Trophoblast cell (in vitro differentiated cells and primary cell): ENCODE results near the gene TAOK1.

Experiments
- DNase-seq, 2 donors: peaks; one replicate each; pipeline ENCODE4 v3.0.0-alpha.2; 2016
- H2AFZ ChIP-seq: 2 replicates; pipeline ENCODE4 v1.6.1; 2013; ENCODE audit warnings: low read length, moderate library complexity, mild to moderate bottlenecking; ENCODE audit not compliant: insufficient read depth, poor library complexity
- H2AK5ac ChIP-seq: 2 replicates; pipeline ENCODE4 v1.6.1; 2013; ENCODE audit warnings: mild to moderate bottlenecking, low read length
- H2BK120ac ChIP-seq: 2 replicates; pipeline ENCODE4 v1.6.1; 2013; ENCODE audit warnings: low read length, mild to moderate bottlenecking, moderate library complexity; ENCODE audit not compliant: insufficient read depth, poor library complexity
- H2BK12ac ChIP-seq: 2 replicates; pipeline ENCODE4 v1.6.1; 2013; ENCODE audit warnings: mild to moderate bottlenecking, low read length, moderate library complexity
- H2BK5ac ChIP-seq: 2 replicates; pipeline ENCODE4 v1.6.1; 2013; ENCODE audit warnings: low read length, low read depth, moderate library complexity, mild to moderate bottlenecking; ENCODE audit not compliant: poor library complexity
- H3K14ac ChIP-seq: 2 replicates; pipeline ENCODE4 v1.6.1; 2013; ENCODE audit warnings: mild to moderate bottlenecking, low read length
- H3K18ac ChIP-seq: 2 replicates; pipeline ENCODE4 v1.6.1; 2013; ENCODE audit warnings: mild to moderate bottlenecking, low read length
- H3K23ac ChIP-seq: 2 replicates; pipeline ENCODE4 v1.6.1; 2013; ENCODE audit warnings: low read length
- H3K27ac ChIP-seq: 2 replicates; pipeline ENCODE4 v1.5.1; 2013; ENCODE audit warnings: low read depth, mild to moderate bottlenecking, inconsistent platforms, low read length, moderate library complexity
- H3K27me3 ChIP-seq: 2 replicates; pipeline ENCODE4 v1.6.1; 2013; ENCODE audit warnings: inconsistent platforms, mild to moderate bottlenecking, low read length, moderate library complexity; ENCODE audit not compliant: insufficient read depth
- H3K36me3 ChIP-seq, 2 experiments: 1 replicate in 1 of 2; 2 replicates in 1 of 2; pipeline ENCODE4 v1.6.1; 2013; ENCODE audit warnings: low read length in 2 of 2, mild to moderate bottlenecking in 2 of 2, moderate library complexity in 1 of 2; ENCODE audit not compliant: insufficient read depth in 2 of 2, control insufficient read depth in 1 of 2
- H3K4ac ChIP-seq: 2 replicates; pipeline ENCODE4 v1.6.1; 2013; ENCODE audit warnings: low read depth, mild to moderate bottlenecking, low read length, moderate library complexity
- H3K4me1 ChIP-seq, 2 experiments: 1 replicate in 1 of 2; 2 replicates in 1 of 2; pipeline ENCODE4 v1.6.1; 2013; ENCODE audit warnings: low read length in 2 of 2, mild to moderate bottlenecking in 2 of 2, moderate library complexity in 1 of 2; ENCODE audit not compliant: insufficient read depth in 2 of 2, control insufficient read depth in 1 of 2
- H3K4me2 ChIP-seq: 2 replicates; pipeline ENCODE4 v1.6.1; 2013; ENCODE audit warnings: inconsistent platforms, mild to moderate bottlenecking, low read length, moderate library complexity
- H3K4me3 ChIP-seq: 2 replicates; pipeline ENCODE4 v1.5.1; 2013; ENCODE audit warnings: mild to moderate bottlenecking, low read depth, low read length, inconsistent platforms
- H3K79me1 ChIP-seq: one replicate; pipeline ENCODE4 v1.6.1; 2013; ENCODE audit warnings: low read length
- H3K79me2 ChIP-seq: 2 replicates; pipeline ENCODE4 v1.6.1; 2013; ENCODE audit warnings: low read length, mild to moderate bottlenecking; ENCODE audit not compliant: control insufficient read depth, insufficient read depth, poor library complexity
- H3K9ac ChIP-seq: 2 replicates; pipeline ENCODE4 v1.6.1; 2013; ENCODE audit warnings: mild to moderate bottlenecking, low read length
- H3K9me3 ChIP-seq: 2 replicates; pipeline ENCODE4 v1.6.1; 2013; ENCODE audit warnings: low read depth, mild to moderate bottlenecking, control low read depth, inconsistent platforms, low read length; ENCODE audit not compliant: insufficient read depth
- H4K12ac ChIP-seq: 2 replicates; pipeline ENCODE4 v1.6.1; 2013; ENCODE audit warnings: low read depth, mild to moderate bottlenecking, low read length, moderate library complexity
- H4K8ac ChIP-seq: 2 replicates; pipeline ENCODE4 v1.6.1; 2013; ENCODE audit warnings: low read depth, mild to moderate bottlenecking, low read length, moderate library complexity
- H4K91ac ChIP-seq: one replicate; pipeline ENCODE4 v1.6.1; 2013; ENCODE audit warnings: low read depth, mild to moderate bottlenecking, low read length, moderate library complexity
- WGBS: extraction: QIAGEN DNeasy Blood & Tissue Kit; methylation state at CpG from one replicate; pipeline ENCODE4 v1.1.7; 2013; ENCODE audit warnings: missing lambda C conversion rate; ENCODE audit not compliant: insufficient read length, insufficient coverage; ENCODE audit errors: extremely low coverage; 5-methylcytosine and 5-hydroxymethylcytosine counted together

TAOK1 gene

DNA sequence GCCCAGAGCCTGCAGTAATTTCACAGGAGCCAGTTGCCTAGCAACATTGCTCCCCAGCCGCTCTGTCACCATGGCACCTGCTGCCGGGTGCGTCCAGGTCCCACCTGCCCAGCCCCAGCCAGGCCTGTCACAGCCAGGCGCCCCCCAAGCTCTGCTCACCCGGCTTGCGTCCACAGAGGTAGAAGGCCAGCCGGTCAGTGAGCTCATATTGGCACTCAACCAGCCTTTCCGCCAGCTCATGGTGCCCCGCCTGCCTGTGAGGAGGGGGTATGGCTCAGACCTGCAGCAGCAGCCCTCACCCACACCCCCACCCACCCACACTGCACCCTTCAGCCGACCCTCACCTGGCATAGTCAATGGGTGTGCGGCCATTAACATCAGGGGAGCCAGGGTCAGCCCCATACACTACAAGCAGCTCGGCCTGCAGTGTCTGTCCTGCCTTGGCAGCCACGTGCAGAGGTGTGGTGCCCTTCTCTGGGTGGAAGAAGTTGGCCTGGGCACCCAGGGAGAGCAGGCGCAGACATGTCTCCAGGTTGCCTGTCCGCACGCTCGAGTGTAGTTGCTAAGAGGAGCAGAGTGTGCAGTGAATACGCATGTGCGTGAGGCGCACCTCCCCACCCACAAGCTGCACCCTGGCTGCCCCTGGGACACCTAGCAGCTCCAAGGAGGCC lies 191.6 kb downstream of the TAOK1 start:
- H3K14ac ChIP-seq: no peak overlapping the region
- H2BK5ac ChIP-seq: no peak overlapping the region
- peaks cover 2 to 7% of the 10 kb centered on the region in 2 experiments for H3K4me1 ChIP-seq
- WGBS: no CpG with 5 or more reads among the region's 20 CpGs
- H4K8ac ChIP-seq: no peak overlapping the region
- no peaks in the 10 kb centered on the region for H3K27me3 ChIP-seq
- H4K91ac ChIP-seq: no peak overlapping the region
- no peak overlapping the region for H3K23ac ChIP-seq
- H4K12ac ChIP-seq: no peak overlapping the region
- H3K18ac ChIP-seq: no peak overlapping the region
- H3K4me3 ChIP-seq: no peak overlapping the region
- no peak overlapping the region for H3K9ac ChIP-seq
- no peak overlapping the region for H2AK5ac ChIP-seq
- no peak overlapping the region for H2AFZ ChIP-seq
- H2BK12ac ChIP-seq: no peak overlapping the region
- peaks cover 44 to 51% of the 10 kb centered on the region in 2 experiments for H3K36me3 ChIP-seq
- H3K79me2 ChIP-seq: no peaks in the 10 kb centered on the region
- DNase-seq: no peak
- no peaks in the 10 kb centered on the region for H3K9me3 ChIP-seq
- H3K4me2 ChIP-seq: no peak overlapping the region
- H3K27ac ChIP-seq: no peak overlapping the region
- no peaks in the 10 kb centered on the region for H3K79me1 ChIP-seq
- no peak overlapping the region for H3K4ac ChIP-seq
- H2BK120ac ChIP-seq: no peak overlapping the region

DNA sequence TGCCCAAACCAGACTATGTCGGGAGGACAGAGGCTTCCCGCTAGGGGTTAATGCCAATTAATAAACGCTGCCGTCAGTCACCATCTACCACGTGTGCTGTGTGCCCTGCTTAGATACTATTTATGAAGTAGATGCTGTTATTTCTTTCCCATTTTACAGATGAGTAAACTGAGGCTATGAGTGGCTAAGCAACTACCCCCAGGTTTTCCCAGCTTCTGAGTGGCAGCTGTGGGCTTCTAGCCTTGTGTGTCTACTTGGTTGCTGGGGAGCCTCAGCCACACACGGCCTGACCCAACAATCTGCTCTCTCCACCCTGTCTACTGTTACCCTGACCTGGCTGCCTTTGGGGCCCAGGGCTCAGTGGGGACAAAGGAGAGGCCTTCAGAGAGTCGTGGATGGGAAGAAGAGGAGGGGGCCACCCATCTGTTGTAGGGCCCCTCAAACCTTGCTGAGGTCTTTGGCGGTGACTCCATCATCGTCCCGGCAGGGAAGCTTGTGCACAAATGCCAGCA lies 192.1 kb downstream of the TAOK1 start:
- no peaks in the 10 kb centered on the region for H3K79me1 ChIP-seq
- H3K4me2 ChIP-seq: no peak overlapping the region
- no peak overlapping the region for H2BK120ac ChIP-seq
- peaks cover 2 to 7% of the 10 kb centered on the region in 2 experiments for H3K4me1 ChIP-seq
- H2AFZ ChIP-seq: no peak overlapping the region
- no peak overlapping the region for H3K9ac ChIP-seq
- H4K12ac ChIP-seq: no peak overlapping the region
- no peaks in the 10 kb centered on the region for H3K9me3 ChIP-seq
- H3K79me2 ChIP-seq: no peaks in the 10 kb centered on the region
- no peak for DNase-seq
- no peak overlapping the region for H3K18ac ChIP-seq
- H4K8ac ChIP-seq: no peak overlapping the region
- no peak overlapping the region for H2BK12ac ChIP-seq
- H2BK5ac ChIP-seq: no peak overlapping the region
- no CpG with 5 or more reads among the region's 10 CpGs for WGBS
- no peak overlapping the region for H3K27ac ChIP-seq
- peaks cover 38 to 46% of the 10 kb centered on the region in 2 experiments for H3K36me3 ChIP-seq
- no peak overlapping the region for H3K4me3 ChIP-seq
- H4K91ac ChIP-seq: no peak overlapping the region
- H3K23ac ChIP-seq: no peak overlapping the region
- H3K4ac ChIP-seq: no peak overlapping the region
- no peak overlapping the region for H3K14ac ChIP-seq
- H3K27me3 ChIP-seq: no peaks in the 10 kb centered on the region
- H2AK5ac ChIP-seq: no peak overlapping the region

DNA sequence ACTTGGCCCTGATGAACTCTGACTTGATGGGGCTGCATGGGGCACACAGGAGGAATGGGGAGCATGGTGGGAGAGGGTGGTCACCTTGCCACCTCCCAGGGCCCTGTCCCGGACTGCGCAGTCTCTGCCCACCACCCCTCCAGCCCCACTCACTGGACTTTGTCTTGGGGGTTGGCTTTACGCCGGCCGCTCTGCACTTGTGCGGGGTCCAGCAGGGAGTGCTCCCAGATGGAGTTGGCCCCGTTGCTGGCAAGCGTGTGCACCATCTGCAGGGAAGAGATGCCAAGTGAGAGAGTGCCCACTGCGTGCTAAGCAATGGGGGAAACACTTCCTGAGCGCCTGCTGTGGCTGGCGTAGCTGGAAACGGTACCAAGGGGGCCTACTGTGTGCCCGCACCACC lies 192.6 kb downstream of the TAOK1 start:
- Histone ChIP-seq H3K9me3 (no peaks in the 10 kb centered on the region), H3K27ac (no peak overlapping the region), H2BK12ac (no peak overlapping the region), H3K36me3 (peaks cover 33 to 41% of the 10 kb centered on the region in 2 experiments), H3K18ac (no peak overlapping the region), H2BK5ac (no peak overlapping the region), H2AFZ (no peak overlapping the region), H4K12ac (no peak overlapping the region), H3K79me1 (no peaks in the 10 kb centered on the region), H3K4me2 (no peak overlapping the region), H3K14ac (no peak overlapping the region), H3K4me1 (peaks cover 2 to 7% of the 10 kb centered on the region in 2 experiments), H3K9ac (no peak overlapping the region), H2AK5ac (no peak overlapping the region), H2BK120ac (no peak overlapping the region), H4K91ac (no peak overlapping the region), H3K4me3 (no peak overlapping the region), H3K4ac (no peak overlapping the region), H4K8ac (no peak overlapping the region), H3K27me3 (no peaks in the 10 kb centered on the region), H3K79me2 (no peaks in the 10 kb centered on the region), H3K23ac (no peak overlapping the region)
- no peak for DNase-seq
- WGBS: no CpG with 5 or more reads among the region's 13 CpGs

GRCh38 chr17:29583324-29584248 lies 193.4 kb downstream of the TAOK1 start:
- Histone ChIP-seq H3K4me3 (no peak overlapping the region), H4K8ac (no peak overlapping the region), H3K79me2 (peaks cover 6% of the 10 kb centered on the region), H2AFZ (no peak overlapping the region), H2BK120ac (no peak overlapping the region), H4K91ac (no peak overlapping the region), H2BK12ac (no peak overlapping the region), H3K18ac (no peak overlapping the region), H4K12ac (no peak overlapping the region), H3K79me1 (peaks cover under 1% of the 10 kb centered on the region), H3K23ac (no peak overlapping the region), H3K27me3 (no peaks in the 10 kb centered on the region), H3K9me3 (no peaks in the 10 kb centered on the region), H3K4me2 (no peak overlapping the region), H2BK5ac (no peak overlapping the region), H3K27ac (no peak overlapping the region), H3K14ac (no peak overlapping the region), H2AK5ac (no peak overlapping the region), H3K36me3 (peaks cover 27 to 33% of the 10 kb centered on the region in 2 experiments), H3K4me1 (peaks cover 9 to 14% of the 10 kb centered on the region in 2 experiments), H3K4ac (no peak overlapping the region), H3K9ac (no peak overlapping the region)
- no CpG with 5 or more reads among the region's 16 CpGs for WGBS
- DNase-seq: no peak
